NAMALWA (cell line): ENCODE data around the gene SHISA7.

Experiments used
- DNase-seq: peaks from one replicate; pipeline ENCODE4 v3.0.0-alpha.2; 2015; ENCODE audit warnings: low spot score

The SHISA7 gene

GRCh38 chr19:55443045-55443823 is at the start of gene SHISA7:
TSS of gene SHISA7 (minus strand) at chr19:55443300. CDS start at chr19:55442863, 437 bp downstream.
- DNase-seq, result no peak

- DNase-seq, result no peak
Observed at GRCh38 chr19:55492362-55492944, 49.4 kb upstream of the SHISA7 start.

- DNase-seq, result no peak
Observed at GRCh38 chr19:55491546-55492360, 48.7 kb upstream of the SHISA7 start.

GRCh38 chr19:55490478-55491432 is 47.7 kb upstream of the SHISA7 start:
- DNase-seq, result no peak

- no peak for DNase-seq
Observed at GRCh38 chr19:55489711-55490477, 46.8 kb upstream of the SHISA7 start.

- DNase-seq, result no peak
Observed at GRCh38 chr19:55488986-55489710, 46.0 kb upstream of the SHISA7 start.

GRCh38 chr19:55487924-55488687 is 45.0 kb upstream of the SHISA7 start, which contains the start of gene SSC5D:
TSS of gene SSC5D (plus strand) at chr19:55488436. CDS start at chr19:55488590, 154 bp downstream.
- DNase-seq, result no peak

GRCh38 chr19:55486971-55487923 is 44.1 kb upstream of the SHISA7 start:
- no peak for DNase-seq

GRCh38 chr19:55486043-55486970 is 43.2 kb upstream of the SHISA7 start:
- DNase-seq, result no peak

- DNase-seq, result peak; percentile 64
Observed at GRCh38 chr19:55485439-55486011, 42.4 kb upstream of the SHISA7 start.

- DNase-seq, result peak; percentile 80
Observed at GRCh38 chr19:55484593-55485438, 41.7 kb upstream of the SHISA7 start, which contains the start of gene NAT14. TSS of gene NAT14 (plus strand) at chr19:55485188. CDS start at chr19:55485709, 521 bp downstream.

GRCh38 chr19:55483706-55484592 is 40.8 kb upstream of the SHISA7 start:
- no peak for DNase-seq

- DNase-seq, result no peak
Observed at GRCh38 chr19:55482967-55483705, 40.0 kb upstream of the SHISA7 start.
